ENCODE results near the gene DAPP1. TPM values are rescaled to one million over a fixed set of nuclear protein-coding genes. Genes with fewer than 3 reads are reported as not detected.

Gene DAPP1
- polyA plus RNA-seq, 1 donor = 2.1 TPM

Other genes starting within 250 kb of the DAPP1 start
- gene MTTP, start 242.0 kb upstream of the DAPP1 start, polyA plus RNA-seq (ENCODE audit: insufficient read length) = 1.6 TPM
- 131 TPM for gene C4orf54, start 159.0 kb upstream of the DAPP1 start, polyA plus RNA-seq (ENCODE audit: insufficient read length)
- gene LAMTOR3, start 77.6 kb downstream of the DAPP1 start, polyA plus RNA-seq (ENCODE audit: insufficient read length) = 27.9 TPM
- gene DNAJB14, start 129.8 kb downstream of the DAPP1 start, polyA plus RNA-seq (ENCODE audit: insufficient read length) = 16.8 TPM
- 153 TPM for gene H2AZ1, start 133.4 kb downstream of the DAPP1 start, polyA plus RNA-seq (ENCODE audit: insufficient read length)

All from hindlimb muscle (tissue), 1 donor.